Fibroblast of pulmonary artery (primary cell): ENCODE results near the gene CPLX3.

Source experiments
- DNase-seq: peaks from one replicate; pipeline ENCODE4 v3.0.0-alpha.2; 2010; ENCODE audit warnings: low read depth
- H3K4me3 ChIP-seq: replicated peaks from 2 replicates; pipeline ENCODE4 v1.5.1; 2011; ENCODE audit warnings: low read depth, mild to moderate bottlenecking, control low read depth, low read length, moderate library complexity
- CTCF ChIP-seq: IDR thresholded peaks from 2 replicates; pipeline ENCODE4 v1.5.1; 2011; ENCODE audit warnings: mild to moderate bottlenecking, control low read depth, low read length, inconsistent platforms; ENCODE audit errors: missing control alignments

Gene CPLX3

GRCh38 chr15:74794970-74795349, 31.5 kb upstream of the CPLX3 start:
- no peak for DNase-seq
- no peak overlapping the region for H3K4me3 ChIP-seq
- TF ChIP-seq CTCF, result no peak

- no peak overlapping the region for H3K4me3 ChIP-seq
- DNase-seq, result no peak
These were observed 30.3 kb upstream of the CPLX3 start for GRCh38 chr15:74795966-74796625.

GRCh38 chr15:74798388-74799254, 27.8 kb upstream of the CPLX3 start:
- DNase-seq, result no peak
- TF ChIP-seq CTCF, result no peak
- no peak overlapping the region for H3K4me3 ChIP-seq

More at GRCh38 chr15:74795966-74796625, 30.3 kb upstream of the CPLX3 start:
- no peak for TF ChIP-seq CTCF

GRCh38 chr15:74799255-74799855, 27.1 kb upstream of the CPLX3 start:
- H3K4me3 ChIP-seq, result no peak overlapping the region
- DNase-seq, result no peak
- TF ChIP-seq CTCF, result no peak

GRCh38 chr15:74799856-74800558, 26.4 kb upstream of the CPLX3 start:
- DNase-seq, result peak; percentile 58
- no peak overlapping the region for H3K4me3 ChIP-seq
- TF ChIP-seq CTCF, result peak; percentile 92

GRCh38 chr15:74800559-74801094, 25.8 kb upstream of the CPLX3 start:
- H3K4me3 ChIP-seq, result no peak overlapping the region
- no peak for DNase-seq
- no peak for TF ChIP-seq CTCF
